MCF 10A (cell line): ENCODE results near the gene ERGIC3. TPM values are rescaled to one million over a fixed set of nuclear protein-coding genes. Genes with fewer than 3 reads are reported as not detected.

Experiments
- BruUV-seq: library from RNA; stranded (reverse); fragments of 400-500 nt; replicated peaks from 2 replicates; lab custom pipeline; 2021; lab: Mats Ljungman, UMichigan
- CTCF ChIA-PET: fragments of 300-600 bp; sonication (Branson Sonifier 250); formaldehyde crosslinking; extraction: SDS; loops from one replicate; lab custom pipeline; 2021; ENCODE audit warnings: antibody characterized with exemption, inconsistent platforms; lab: Yijun Ruan, JAX
- POLR2A ChIA-PET: fragments of 300-600, 350-650 bp; sonication (Branson Sonifier 250); formaldehyde crosslinking; extraction: SDS; loops from one replicate; lab custom pipeline; 2020; ENCODE audit warnings: antibody characterized with exemption, inconsistent platforms; lab: Yijun Ruan, JAX
- DNase-seq: peaks from one replicate; pipeline ENCODE4 v3.0.0-alpha.2; 2018; ENCODE audit not compliant: unreplicated experiment
- H3K27ac Mint-ChIP-seq: one replicate; pipeline ENCODE4 v1.8.0; 2022; ENCODE audit warnings: mild to moderate bottlenecking, low read depth, mixed read lengths; ENCODE audit not compliant: unreplicated experiment
- H3K27me3 Mint-ChIP-seq: one replicate; pipeline ENCODE4 v1.8.0; 2022; ENCODE audit warnings: mixed read lengths; ENCODE audit not compliant: insufficient read depth, unreplicated experiment
- H3K36me3 Mint-ChIP-seq: one replicate; pipeline ENCODE4 v1.8.0; 2022; ENCODE audit warnings: mild to moderate bottlenecking, moderate library complexity, mixed read lengths; ENCODE audit not compliant: insufficient read depth, unreplicated experiment
- H3K4me1 Mint-ChIP-seq: one replicate; pipeline ENCODE4 v1.8.0; 2022; ENCODE audit warnings: mixed read lengths; ENCODE audit not compliant: insufficient read depth, unreplicated experiment
- H3K4me3 Mint-ChIP-seq: one replicate; pipeline ENCODE4 v1.8.0; 2022; ENCODE audit warnings: mild to moderate bottlenecking, moderate library complexity, mixed read lengths; ENCODE audit not compliant: unreplicated experiment
- H3K9me3 Mint-ChIP-seq: one replicate; pipeline ENCODE4 v1.8.0; 2022; ENCODE audit warnings: mixed read lengths; ENCODE audit not compliant: unreplicated experiment
- intact Hi-C: fragments of 100-400 bp; cut with micrococcal nuclease; formaldehyde crosslinking; loops from 2 replicates; pipeline ENCODE4 v1.14.1; 2022
- total RNA-seq: library from RNA; stranded (reverse); gene quantifications from 2 replicates; pipeline ENCODE4 v1.2.3, GENCODE V29; 2022
- TF ChIP-seq, protein P1 (sequence below): fragments of 200-600 bp; IDR thresholded peaks from one replicate; pipeline ENCODE4 v1.8.0; 2022; ENCODE audit warnings: antibody characterized with exemption, mild to moderate bottlenecking; ENCODE audit not compliant: unreplicated experiment

Gene ERGIC3
- total RNA-seq, 1 experiment from 2014 or later, result 222 TPM

DNA sequence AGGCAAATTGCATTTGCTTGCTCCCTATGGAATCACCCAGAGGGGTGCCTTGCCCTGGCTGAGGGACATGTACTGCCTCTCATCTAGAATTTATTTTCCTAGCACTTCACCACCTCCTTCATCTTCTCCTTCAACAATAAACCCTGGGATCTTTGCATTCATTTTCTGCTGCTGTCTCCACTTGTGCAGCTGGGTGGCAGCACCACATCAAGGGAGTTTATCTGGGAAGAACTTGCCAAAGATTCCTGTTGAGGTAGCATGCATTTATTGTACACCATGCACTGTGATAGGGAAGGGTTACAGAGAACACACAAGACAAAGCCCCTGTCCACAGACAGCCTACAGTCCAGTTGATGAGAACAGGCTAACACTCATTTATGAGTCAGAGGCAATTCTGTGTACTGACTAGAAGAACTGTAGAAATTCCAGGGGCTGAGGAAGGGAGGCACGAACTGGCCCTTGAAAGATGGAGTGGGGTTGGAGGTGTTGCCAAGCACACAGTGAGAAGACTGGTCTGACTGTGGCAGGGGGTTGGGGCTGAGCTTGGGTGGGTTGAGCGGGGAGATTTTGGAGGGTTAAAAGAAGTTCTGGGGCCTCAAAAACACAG lies 30.0 kb upstream of the ERGIC3 start:
- CTCF ChIA-PET, result interaction anchor here (0.6 to 3.0 kb wide), 17 partner anchors 8 to 1417 kb away, joined by 3 to 17 read pairs (median 4); partner anchors contain the start of gene ERGIC3
- Mint-ChIP-seq H3K36me3 (peaks cover 29% of the 10 kb centered on the region), H3K27me3 (no peaks in the 10 kb centered on the region), H3K4me1 (peaks cover 13% of the 10 kb centered on the region), H3K4me3 (no peak overlapping the region), H3K9me3 (no peaks in the 10 kb centered on the region), H3K27ac (no peak overlapping the region)
- TF ChIP-seq, protein P1, sequence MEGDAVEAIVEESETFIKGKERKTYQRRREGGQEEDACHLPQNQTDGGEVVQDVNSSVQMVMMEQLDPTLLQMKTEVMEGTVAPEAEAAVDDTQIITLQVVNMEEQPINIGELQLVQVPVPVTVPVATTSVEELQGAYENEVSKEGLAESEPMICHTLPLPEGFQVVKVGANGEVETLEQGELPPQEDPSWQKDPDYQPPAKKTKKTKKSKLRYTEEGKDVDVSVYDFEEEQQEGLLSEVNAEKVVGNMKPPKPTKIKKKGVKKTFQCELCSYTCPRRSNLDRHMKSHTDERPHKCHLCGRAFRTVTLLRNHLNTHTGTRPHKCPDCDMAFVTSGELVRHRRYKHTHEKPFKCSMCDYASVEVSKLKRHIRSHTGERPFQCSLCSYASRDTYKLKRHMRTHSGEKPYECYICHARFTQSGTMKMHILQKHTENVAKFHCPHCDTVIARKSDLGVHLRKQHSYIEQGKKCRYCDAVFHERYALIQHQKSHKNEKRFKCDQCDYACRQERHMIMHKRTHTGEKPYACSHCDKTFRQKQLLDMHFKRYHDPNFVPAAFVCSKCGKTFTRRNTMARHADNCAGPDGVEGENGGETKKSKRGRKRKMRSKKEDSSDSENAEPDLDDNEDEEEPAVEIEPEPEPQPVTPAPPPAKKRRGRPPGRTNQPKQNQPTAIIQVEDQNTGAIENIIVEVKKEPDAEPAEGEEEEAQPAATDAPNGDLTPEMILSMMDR, result peak; percentile 67
- POLR2A ChIA-PET, result interaction anchor here (1.5 to 1.7 kb wide), 3 partner anchors 9 to 152 kb away, joined by 3 to 5 read pairs (median 5); no protein-coding TSS in a partner anchor
- intact Hi-C loops, result loop anchor here (2.0 to 10.0 kb wide), 3 partner anchors 103 to 443 kb away; partner anchors contain the start of genes NFS1, ROMO1, SCAND1 and SPAG4
- no TSS peak for BruUV-seq
- peak; percentile 51 for DNase-seq

DNA sequence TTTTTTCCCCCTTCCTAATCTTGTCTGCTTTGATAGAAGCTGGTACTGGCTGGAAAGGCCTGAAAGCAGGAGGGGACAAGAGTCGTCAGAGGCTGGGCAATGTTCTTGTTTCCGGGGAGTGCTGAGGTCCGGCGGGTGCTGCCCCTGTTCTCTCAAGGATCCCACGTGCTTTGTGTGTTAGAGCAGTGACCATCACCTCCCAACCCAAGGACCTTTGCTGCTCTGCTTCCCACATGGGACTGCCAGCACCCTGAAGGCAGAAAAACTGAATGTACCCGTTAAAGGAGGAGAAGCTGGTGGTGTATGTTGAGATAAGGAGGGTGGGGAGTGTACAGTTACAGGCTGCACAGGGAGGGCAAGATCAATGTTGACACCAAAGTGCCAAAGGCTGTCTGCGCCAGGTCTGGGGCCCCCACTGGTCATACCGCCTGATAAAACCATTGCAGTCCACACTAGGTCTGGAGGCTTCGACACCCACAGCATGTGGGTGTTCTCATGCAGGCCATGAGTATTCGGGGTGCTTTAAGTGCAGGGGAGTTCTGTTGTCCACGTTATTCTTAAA lies 27.4 kb upstream of the ERGIC3 start:
- H3K27me3 Mint-ChIP-seq, result no peaks in the 10 kb centered on the region
- intact Hi-C loops, result loop anchor here (10.0 kb wide), 2 partner anchors 100 to 440 kb away; partner anchors contain the start of genes SCAND1 and SPAG4
- H3K4me1 Mint-ChIP-seq, result peaks cover 17% of the 10 kb centered on the region
- no TSS peak for BruUV-seq
- no peak overlapping the region for H3K4me3 Mint-ChIP-seq
- CTCF ChIA-PET, result interaction anchor here (1.0 to 2.2 kb wide), 2 partner anchors 11 to 89 kb away, joined by 3 to 10 read pairs; no protein-coding TSS in a partner anchor
- H3K27ac Mint-ChIP-seq, result no peak overlapping the region
- no peaks in the 10 kb centered on the region for H3K9me3 Mint-ChIP-seq
- DNase-seq, result no peak
- POLR2A ChIA-PET, result interaction anchor here (1.2 to 2.1 kb wide), 2 partner anchors 28 to 149 kb away, joined by 4 to 6 read pairs; partner anchors contain the start of gene ERGIC3
- peaks cover 29% of the 10 kb centered on the region for H3K36me3 Mint-ChIP-seq
- TF ChIP-seq, protein P1, result no peak

DNA sequence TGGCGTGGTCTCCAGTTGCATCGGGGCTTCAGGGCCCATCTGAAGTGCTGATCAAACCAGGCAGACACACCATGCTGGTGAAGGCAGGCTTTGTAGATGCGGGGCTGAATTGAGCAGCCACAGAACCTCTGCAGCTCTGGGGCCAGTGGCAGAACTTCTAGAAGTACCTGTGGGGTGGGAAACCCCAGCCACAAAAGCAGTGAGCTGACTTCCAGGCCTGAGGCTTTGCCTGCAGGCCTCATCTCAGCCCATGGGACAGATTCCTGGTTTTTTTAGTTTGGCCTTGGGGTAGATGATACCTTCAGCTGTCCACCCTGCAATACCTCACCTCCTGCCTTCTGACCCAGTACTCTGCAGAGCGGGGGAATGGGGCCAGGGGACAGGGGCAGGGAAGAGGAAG lies 26.5 kb upstream of the ERGIC3 start:
- H3K27me3 Mint-ChIP-seq, result no peaks in the 10 kb centered on the region
- intact Hi-C loops, result loop anchor here (10.0 kb wide), 2 partner anchors 99 to 439 kb away; partner anchors contain the start of genes SCAND1 and SPAG4
- TF ChIP-seq, protein P1, result no peak
- no peaks in the 10 kb centered on the region for H3K9me3 Mint-ChIP-seq
- peaks cover 17% of the 10 kb centered on the region for H3K4me1 Mint-ChIP-seq
- peaks cover 25% of the 10 kb centered on the region for H3K36me3 Mint-ChIP-seq
- POLR2A ChIA-PET, result interaction anchor here (1.1 to 2.1 kb wide), 4 partner anchors 20 to 148 kb away, joined by 3 to 6 read pairs (median 4); partner anchors contain the start of gene ERGIC3
- no peak overlapping the region for H3K4me3 Mint-ChIP-seq
- no peak overlapping the region for H3K27ac Mint-ChIP-seq
- BruUV-seq, result no TSS peak
- no peak for DNase-seq
- CTCF ChIA-PET, result interaction anchor here (0.7 kb wide), 2 partner anchors 15 to 348 kb away, joined by 3 read pairs; no protein-coding TSS in a partner anchor
